Germinal center (tissue), 1 donor: Measurements from ENCODE around the gene ATP6V0E1.
"Not testable (repeated sequence)": the region's sequence is repeated elsewhere in the genome, so short reads cannot be mapped to it uniquely, and the experiment has no call there.

Experiments used
- DNase-seq: peaks from one replicate; pipeline ENCODE4 v3.0.0; 2012; ENCODE audit warnings: mixed read lengths, low spot score

The ATP6V0E1 gene

GRCh38 chr5:173039188-173039587 lies 55.6 kb downstream of the ATP6V0E1 start:
- no peak for DNase-seq

- no peak for DNase-seq
These were observed 56.4 kb downstream of the ATP6V0E1 start for GRCh38 chr5:173039964-173040363.

- no peak for DNase-seq
These were observed 58.6 kb downstream of the ATP6V0E1 start for GRCh38 chr5:173041881-173042762.

- DNase-seq = no peak
These were observed 59.2 kb downstream of the ATP6V0E1 start for GRCh38 chr5:173042763-173043107.

- no peak for DNase-seq
These were observed 61.9 kb downstream of the ATP6V0E1 start for GRCh38 chr5:173045474-173045873.

GRCh38 chr5:173047096-173047837 lies 63.7 kb downstream of the ATP6V0E1 start:
- not testable (repeated sequence) for DNase-seq

GRCh38 chr5:173047838-173048105 lies 64.2 kb downstream of the ATP6V0E1 start:
- DNase-seq = no peak

GRCh38 chr5:173050791-173051190 lies 67.2 kb downstream of the ATP6V0E1 start:
- DNase-seq = no peak

GRCh38 chr5:173051746-173052145 lies 68.2 kb downstream of the ATP6V0E1 start:
- DNase-seq = no peak

- no peak for DNase-seq
These were observed 69.5 kb downstream of the ATP6V0E1 start for GRCh38 chr5:173053041-173053440.

GRCh38 chr5:173055042-173055721 lies 71.6 kb downstream of the ATP6V0E1 start:
- DNase-seq = no peak

- no peak for DNase-seq
These were observed 72.1 kb downstream of the ATP6V0E1 start for GRCh38 chr5:173055722-173055982.

- DNase-seq = peak; percentile 99
These were observed 72.6 kb downstream of the ATP6V0E1 start, which contains the start of gene CREBRF for GRCh38 chr5:173055983-173056782. Gene CREBRF, plus strand, starts transcription at chr5:173056352. Its CDS starts 24,424 bp downstream, at chr5:173080776.

- DNase-seq = no peak
These were observed 73.2 kb downstream of the ATP6V0E1 start for GRCh38 chr5:173056783-173057061.

GRCh38 chr5:173057062-173057924 lies 73.7 kb downstream of the ATP6V0E1 start:
- DNase-seq = peak; percentile 99

- DNase-seq = no peak
These were observed 78.6 kb downstream of the ATP6V0E1 start for GRCh38 chr5:173062141-173062540.

- DNase-seq = no peak
These were observed 81.6 kb downstream of the ATP6V0E1 start for GRCh38 chr5:173065155-173065554.

- DNase-seq = no peak
These were observed 86.1 kb downstream of the ATP6V0E1 start for GRCh38 chr5:173069671-173070070.

- DNase-seq = no peak
These were observed 91.7 kb downstream of the ATP6V0E1 start for GRCh38 chr5:173075137-173075843.

- DNase-seq = no peak
These were observed 92.4 kb downstream of the ATP6V0E1 start for GRCh38 chr5:173075970-173076369.

- not testable (repeated sequence) for DNase-seq
These were observed 92.9 kb downstream of the ATP6V0E1 start for GRCh38 chr5:173076471-173076870.
